Activated CD8-positive, alpha-beta memory T cell treated with anti-CD3 and anti-CD28 coated beads for 1 hour (primary cell): Measurements from ENCODE around the gene FPGS.

Source experiments
- DNase-seq, 2 donors: peaks; one replicate each; pipeline ENCODE4 v3.0.0-alpha.2; 2020; ENCODE audit warnings: low read depth in 1 of 2; ENCODE audit errors: extremely low read depth in 1 of 2

FPGS gene

DNA sequence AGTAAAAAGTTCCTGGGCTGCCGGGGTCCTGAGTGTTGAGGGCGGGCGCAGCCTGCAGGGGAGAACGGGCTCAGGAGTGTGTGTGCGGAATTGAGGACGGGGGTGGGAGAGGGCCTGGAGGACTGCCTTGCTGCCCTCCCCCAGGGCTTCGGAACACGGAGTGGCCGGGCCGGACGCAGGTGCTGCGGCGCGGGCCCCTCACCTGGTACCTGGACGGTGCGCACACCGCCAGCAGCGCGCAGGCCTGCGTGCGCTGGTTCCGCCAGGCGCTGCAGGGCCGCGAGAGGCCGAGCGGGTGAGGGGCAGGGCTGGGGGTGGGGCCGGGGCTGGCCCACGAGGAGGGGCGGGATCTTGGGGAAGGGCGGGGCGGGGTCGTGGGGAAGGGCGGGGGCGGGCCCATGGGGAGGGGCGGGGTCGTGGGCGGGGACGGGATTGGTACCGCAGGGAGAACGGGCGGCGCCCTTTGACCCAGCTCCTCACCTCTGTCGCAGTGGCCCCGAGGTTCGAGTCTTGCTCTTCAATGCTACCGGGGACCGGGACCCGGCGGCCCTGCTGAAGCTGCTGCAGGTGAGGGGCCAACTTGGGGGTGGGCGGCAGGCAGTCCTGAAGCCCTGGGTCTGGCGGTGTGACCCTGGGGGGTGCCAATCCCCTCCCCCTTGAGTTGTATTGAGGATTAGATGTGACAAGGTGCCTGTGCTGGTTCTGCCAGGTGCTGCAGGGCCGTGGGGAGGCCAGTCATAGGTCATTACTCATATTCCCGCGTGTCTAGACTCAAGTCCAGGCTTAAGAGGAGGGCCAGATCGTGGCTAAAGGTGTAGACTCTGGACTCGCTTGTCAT is 7.1 kb downstream of the FPGS start:
- DNase-seq, result no peak

DNA sequence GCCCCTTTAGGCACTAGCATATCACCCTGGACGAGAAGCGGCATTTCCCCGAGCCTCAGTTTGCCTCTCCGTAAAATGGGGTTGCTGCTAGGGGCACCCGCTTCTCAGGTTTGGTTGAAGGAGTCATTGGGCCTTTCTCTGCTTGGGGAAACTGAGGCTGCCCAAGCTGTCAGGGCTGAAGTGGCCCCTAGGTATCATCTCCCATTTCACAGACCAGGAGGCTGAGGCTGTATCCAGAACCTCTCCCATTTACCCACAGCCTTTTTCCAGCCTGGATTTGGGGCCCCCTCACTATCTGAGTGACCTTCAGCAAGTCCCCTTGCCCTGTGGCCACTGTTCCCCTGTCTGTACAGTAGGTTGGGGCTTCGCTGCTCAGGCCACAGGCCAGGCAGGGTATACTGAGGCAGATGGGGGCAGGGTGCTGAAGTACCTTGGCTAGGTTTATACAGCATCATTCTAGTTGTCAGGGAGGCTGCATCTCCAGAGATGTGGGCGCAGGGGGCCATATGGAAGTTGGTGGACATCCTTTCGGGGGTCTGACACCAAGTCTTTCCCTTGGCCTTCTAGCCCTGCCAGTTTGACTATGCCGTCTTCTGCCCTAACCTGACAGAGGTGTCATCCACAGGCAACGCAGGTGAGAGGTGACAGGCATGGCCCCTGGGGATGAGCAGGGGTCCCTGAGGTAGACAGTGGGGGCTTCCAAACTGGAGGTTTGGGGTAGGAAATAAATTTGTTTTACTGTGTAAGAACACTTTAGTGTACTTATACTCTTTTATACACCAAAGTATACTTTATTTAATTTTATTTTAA is 7.9 kb downstream of the FPGS start:
- DNase-seq, result no peak

DNA sequence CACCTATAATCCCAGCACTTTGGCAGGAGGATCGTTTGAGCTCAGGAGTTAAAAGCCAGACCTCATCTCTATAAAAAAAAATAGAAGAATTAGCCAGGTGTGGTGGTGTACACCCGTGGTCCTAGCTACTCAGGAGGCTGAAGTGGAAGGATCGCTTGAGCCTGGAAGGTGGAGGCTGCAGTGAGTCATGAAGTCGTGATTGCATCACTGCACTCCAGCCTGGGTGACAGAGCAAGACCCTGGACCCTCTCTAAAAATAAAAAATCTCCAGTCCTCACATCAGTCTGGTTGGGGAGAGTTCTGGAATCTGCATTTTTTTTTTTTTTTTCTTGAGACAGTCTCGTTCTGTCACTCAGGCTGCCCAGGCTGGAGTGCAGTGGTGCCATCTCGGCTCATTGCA is 9.3 kb downstream of the FPGS start:
- no peak for DNase-seq

DNA sequence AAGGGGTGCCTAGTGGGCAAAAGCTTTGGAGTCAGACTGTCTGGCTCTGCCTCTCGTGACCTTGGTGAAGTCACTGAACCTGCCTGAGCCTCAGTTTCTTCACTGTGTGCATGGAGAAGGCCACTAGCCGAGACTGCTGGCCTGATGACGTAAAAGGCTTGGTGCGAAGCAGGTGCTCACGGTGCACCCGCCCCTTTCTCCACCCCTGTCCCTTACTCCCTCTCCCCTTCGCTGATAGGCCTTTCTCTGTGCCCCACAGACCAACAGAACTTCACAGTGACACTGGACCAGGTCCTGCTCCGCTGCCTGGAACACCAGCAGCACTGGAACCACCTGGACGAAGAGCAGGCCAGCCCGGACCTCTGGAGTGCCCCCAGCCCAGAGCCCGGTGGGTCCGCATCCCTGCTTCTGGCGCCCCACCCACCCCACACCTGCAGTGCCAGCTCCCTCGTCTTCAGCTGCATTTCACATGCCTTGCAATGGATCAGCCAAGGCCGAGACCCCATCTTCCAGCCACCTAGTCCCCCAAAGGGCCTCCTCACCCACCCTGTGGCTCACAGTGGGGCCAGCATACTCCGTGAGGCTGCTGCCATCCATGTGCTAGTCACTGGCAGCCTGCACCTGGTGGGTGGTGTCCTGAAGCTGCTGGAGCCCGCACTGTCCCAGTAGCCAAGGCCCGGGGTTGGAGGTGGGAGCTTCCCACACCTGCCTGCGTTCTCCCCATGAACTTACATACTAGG is 10.4 kb downstream of the FPGS start:
- DNase-seq, result no peak

DNA sequence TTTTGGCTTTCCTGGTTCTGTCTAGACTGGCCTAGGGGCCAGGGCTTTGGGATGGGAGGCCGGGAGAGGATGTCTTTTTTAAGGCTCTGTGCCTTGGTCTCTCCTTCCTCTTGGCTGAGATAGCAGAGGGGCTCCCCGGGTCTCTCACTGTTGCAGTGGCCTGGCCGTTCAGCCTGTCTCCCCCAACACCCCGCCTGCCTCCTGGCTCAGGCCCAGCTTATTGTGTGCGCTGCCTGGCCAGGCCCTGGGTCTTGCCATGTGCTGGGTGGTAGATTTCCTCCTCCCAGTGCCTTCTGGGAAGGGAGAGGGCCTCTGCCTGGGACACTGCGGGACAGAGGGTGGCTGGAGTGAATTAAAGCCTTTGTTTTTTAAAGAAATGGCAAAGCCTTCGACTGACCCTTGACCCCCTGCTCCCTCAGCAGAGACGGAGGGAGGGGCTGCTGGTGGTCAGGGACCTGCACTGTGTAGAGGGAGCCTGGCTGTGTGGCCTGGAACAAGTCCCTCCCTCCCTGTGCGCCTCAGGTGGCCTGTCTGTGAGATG is 11.1 kb downstream of the FPGS start:
- no peak for DNase-seq

DNA sequence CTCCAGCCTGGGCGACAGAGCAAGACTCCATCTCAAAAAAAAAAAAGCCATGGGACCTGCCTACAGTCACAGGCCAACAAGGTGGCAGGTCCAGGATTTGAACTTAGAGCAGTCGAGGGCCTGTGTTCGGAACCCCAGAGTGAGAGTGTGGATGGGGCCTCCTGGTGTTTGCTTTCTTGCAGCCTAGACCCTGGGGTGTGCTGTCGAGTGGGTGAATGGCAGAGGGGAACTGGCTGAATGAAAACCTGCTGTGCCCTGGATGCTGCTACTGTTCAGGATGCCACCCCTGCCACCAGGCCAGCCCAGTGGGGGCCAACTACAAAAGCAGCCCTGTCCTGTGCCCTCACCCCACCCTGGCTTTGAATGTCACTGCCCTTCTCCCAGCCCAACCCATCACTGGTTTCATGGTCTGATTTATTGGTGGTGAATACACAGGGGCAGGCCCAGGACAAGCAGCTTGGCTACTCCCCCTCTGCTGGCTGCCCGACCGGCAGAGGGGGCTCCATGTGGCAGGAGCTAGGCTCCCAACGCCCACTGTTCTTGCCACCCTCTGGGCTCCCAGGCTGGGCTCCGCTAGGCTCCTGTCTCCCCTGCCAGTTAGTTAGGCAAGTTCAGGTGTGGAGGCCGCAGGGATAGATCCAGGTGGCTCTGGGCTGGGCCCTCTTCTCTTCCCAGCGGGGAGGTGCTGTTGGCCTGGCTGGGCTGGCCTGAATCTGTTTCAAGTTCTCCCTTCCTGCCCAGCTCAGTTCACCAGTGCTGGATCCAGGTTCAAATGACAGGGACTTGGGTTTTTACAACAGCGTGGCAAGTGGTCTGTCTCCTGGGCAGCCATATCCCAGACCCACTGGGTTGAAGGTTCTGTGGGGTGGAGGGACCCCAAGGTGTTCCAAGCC is 12.2 kb downstream of the FPGS start:
- no peak for DNase-seq

DNA sequence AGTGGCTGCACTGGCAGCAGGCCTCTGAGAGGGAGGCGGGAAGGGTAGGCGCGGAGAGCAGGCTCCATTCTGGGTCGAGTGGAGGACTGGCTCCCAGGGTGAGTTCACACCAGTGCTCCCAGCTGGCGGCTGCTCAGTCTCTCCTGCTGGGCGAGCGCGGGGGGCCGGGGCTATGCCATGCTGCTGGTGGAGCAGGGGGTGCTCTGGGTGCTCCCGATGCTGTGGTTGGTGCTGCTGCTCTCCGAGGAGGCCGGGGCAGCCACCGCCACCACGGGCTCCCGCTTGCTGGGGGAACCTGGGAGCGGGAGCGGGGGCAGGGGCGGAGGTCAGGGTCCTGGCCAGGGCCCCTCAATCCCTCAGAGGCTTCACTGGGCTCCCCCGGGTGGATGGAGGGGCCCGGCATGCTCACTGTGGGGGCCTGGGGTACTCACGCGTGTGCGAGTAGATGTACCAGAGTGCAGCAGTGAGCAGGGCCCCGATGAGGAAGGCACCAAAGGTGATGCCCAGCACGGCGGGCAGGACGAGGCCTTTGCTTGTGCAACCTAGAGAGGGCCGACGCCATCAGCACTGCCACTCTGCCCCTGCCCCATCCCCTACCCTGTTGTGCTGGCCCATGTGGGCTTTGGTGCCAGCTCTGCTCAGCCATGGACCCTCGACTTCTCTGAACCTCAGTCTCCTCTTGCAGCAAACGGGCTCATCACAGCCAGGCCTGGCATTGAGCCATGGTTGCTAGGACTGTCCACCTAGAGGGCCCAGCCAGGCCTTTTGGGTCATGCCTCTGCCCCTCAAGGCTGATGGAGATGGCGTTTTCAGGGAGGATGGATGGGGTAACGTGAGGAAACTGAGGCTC is 13.1 kb downstream of the FPGS start:
- no peak for DNase-seq

DNA sequence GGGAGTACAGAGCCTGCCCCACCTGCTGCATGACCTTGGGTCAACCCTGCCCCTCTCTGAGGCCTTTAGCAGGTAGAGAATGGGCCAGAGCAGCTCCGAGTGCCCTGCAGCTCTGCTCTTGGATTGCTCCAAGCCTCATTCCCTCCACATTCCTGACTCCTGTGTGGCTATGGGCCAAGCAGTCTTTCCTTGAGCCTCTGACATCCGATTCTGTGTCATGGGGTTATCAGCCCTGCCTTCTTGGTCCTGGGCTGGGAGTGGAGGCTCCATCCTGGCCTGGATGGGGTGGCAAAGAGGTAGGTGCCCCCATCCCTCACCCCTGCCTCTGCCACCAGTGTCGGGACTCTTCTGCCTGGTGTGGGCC is 13.7 kb downstream of the FPGS start:
- no peak for DNase-seq

DNA sequence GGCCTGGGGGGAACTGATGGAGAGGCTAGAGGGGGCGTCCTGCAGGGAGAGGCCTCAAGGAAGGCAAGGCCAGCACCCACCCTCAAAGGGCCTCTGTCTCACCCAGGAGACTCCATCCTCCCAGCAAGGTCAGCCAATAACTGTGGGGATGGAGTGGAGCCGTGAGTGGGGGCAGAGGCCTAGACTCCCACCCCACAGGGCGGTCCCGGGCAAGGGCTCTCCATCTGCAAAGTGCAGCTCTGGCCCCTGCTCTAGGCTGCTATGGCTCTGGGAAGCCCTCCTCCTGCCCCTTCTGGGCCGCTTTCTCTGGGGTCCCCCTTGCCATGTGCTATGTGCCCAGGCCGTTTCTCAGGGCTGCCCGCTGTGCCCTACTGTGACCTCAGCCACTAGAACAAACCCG is 14.0 kb downstream of the FPGS start:
- no peak for DNase-seq

DNA sequence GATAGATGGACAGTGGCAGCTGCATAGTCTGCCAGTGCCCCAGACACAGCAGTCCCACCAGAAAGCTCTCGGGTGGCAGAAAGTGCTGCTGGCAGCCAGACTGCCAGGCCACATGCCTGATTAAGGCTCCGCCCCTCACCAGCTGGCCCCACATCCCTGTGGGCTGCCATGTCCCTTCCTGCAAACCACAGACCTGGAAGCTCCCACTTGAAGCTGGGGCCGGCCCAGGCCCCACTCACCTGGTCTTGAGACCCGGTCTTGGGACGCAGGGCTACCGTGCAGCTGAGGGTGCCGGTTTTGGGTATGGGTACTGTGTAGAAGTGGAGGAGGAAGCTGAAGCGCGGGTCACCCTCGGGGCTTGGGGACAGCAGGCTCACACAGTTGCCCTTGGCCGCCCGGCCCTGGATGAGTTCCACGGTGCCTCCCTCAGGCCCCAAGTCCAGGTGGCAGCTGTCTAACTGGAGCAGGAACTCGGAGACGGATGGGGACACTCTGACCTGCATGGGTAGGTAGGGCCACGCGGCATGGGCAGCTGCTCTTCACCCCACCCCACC is 15.3 kb downstream of the FPGS start:
- no peak for DNase-seq

DNA sequence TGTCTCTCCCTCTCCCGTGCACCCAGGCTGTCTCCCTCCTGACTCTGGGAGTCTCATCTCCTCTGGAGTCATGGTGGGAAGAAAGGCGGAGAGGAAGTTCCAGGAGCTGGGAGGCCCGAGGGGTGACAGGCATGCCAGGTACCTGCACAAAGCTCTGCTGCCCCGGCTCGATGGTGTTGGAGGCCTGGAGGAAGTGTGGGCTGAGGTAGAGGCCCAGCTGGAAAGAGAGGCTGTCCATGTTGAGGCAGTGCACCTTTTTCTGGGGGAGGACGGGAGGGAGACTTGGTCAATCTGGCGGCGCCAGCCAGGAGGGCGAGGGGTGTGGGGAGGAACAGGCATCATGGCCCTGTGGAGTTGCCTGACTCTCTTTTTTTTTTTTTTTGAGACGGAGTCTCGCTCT is 15.9 kb downstream of the FPGS start:
- no peak for DNase-seq

DNA sequence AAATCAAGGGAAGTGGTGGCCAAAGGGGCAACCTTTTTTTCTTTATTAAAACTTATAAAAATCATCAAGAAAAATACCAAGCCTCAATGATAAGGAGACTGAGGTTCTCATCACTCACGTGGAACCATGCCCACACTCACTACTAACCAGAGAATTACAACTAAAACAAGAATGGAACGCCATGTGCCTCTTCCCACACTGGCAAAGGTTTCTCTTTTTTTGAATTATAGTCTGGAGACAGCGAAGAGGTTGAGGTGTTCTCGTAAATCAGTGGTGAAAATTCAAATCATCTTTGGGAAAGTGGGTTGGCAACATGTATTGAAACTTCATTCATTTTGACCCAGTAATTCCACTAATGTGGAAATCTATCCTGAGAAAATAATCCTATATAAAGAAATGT is 19.4 kb downstream of the FPGS start:
- DNase-seq, result no peak

DNA sequence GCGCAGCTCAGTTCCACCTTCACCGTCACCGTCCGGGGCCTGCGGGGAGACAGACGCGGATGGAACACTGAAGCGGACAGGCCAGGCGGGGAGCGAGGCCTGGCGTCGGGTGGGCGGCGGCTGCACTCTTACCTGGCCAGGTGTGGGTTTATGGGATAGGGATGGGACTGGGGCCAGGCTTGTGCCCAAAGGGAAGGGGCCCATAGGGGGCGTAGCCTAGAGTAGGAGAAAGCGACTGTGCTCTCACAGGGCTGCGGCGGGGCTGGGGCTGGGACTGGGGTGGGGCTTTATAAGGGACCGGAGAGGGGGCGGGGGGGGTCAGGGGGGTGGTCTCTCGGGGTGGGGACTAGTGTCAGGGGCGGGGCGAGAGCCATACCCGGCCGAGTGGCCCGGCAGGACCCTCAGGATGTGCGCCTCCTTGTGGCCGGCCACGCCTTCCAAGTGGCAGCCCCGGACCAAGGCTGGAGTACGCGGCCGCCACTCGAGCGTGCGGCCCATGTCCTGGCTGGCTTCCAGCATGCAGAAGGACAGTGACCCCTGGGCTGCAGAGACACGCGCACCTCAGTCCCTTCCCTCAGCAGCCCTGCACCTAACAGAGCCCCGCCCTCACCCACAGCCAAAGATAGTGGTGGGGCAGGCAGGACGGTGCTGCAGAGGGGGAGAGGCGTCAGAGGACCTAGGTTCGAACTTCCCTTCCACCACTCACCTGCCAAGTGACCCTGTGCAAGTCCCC is 22.8 kb downstream of the FPGS start:
- no peak for DNase-seq

DNA sequence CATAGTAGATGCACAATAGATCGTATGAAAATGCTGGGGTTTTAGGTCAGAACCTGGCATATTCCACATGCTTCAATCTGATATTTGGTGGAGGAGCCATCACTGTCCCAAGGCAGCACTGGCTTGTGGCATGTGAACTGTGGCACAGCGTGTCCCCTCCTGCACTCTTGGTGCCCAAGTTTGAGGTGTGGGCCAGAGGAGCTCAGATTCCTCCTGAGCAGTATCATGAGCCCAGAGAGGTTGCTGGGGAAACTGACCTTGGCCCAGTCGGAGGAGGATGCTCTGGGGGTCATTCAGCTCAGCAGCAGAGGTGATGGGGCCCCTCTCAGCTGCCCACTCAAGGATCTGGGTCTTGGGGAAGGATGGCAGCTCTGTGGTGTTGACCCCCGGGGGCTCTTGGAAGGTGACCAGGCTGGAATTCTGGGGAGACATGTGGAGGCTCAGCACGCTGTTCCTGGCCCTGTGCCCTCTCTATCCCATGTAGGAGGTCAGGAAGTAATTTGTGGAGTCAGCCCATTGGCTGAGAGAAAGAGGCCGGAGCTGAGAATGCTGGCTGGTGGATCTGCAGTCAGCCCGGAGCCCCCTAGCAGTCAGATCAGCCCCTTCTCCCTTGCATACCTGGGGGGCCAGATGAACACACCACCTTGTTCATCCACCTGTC is 23.7 kb downstream of the FPGS start:
- DNase-seq, result no peak

DNA sequence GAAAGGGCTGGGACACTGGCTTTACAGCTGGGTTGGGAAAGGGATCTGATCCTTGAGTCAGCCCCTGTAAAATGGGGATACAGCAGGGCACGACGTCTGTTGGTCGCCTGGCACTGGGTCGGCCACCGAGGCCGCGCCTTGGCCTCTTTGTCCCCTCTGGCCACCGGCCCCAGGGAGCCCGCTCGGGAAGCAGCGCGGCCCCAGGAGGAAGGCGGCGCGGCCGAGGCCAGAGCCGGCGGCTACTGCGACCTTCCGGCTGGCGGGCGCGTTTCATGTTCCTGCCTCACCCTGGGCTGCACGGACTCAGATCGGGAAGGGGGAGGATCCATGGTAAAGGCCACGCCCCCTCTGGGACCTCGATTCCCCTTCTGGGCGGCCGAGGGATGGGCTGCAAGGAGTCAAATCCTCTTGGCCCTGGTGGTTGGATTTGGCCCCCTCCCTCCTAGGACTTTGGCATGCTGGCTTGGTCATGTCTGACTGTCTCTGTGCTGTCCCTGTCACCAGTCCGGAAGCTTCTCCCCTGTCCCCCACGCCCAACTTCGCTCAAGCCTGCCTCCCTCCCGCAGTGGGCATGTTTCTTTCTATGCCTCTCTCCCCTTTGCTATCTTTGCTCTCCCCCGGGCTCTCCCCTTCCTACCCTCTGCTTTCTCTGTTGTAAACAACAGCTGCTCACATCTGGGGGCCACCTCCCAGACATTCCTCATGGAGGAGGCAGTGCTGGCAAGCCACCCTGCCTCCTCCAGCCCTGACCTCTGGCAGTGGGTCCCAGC is 25.8 kb downstream of the FPGS start:
- DNase-seq, result no peak

DNA sequence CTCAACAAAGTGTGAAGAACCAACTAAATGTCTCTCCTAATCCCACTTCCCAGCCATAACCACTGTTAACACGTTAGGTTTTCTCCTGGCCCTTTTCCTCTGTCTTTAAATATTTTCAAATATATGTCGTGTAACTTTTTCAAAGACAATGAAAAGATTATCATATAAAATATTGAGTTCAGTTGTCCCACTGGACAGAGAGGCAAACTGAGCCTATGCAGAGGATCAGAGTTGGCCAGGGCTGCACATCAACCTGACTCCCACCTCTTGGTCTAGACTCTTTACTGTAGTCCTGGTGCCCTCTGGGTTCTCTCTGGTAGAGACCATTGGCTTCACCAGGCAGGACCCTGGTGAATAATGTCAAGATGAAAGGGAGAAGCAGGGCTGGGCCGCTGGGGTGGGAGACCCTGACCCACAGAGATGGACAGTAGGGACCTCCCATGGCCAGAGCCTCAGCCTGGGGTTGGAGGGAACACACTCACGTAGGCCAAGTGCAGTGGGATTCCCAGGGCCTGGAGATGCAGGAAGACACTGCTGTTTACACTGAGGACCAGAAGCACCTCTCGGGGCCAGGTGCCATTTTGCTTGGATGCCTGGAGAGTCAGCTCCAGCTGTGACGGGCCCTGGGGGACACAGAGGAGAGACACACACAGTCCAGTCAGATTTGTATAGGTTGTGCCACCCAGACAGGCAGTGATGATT is 26.7 kb downstream of the FPGS start:
- DNase-seq, result no peak

DNA sequence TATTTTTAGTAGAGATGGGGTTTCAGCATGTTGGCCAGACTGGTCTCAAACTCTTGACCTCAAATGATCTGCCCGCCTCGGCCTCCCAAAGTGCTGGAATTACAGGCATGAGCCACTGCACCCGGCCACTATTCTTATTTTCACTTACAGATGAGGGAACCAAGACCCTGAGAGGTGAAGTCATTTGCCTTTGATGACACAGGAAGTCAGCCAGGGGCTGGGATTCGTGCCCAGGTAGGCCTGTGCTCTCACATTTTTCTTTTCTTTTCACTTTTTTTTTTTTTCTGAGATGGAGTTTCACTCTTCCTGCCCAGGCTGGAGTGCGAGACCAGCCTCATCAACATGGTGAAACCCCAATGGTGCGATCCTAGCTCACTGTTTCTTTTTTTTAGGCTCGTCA is 29.6 kb downstream of the FPGS start:
- no peak for DNase-seq
